Measurements from ENCODE around the gene PRORP. TPM values are rescaled to one million over a fixed set of nuclear protein-coding genes. Genes with fewer than 3 reads are reported as not detected.

PRORP gene
- total and polyA plus RNA-seq, 2 of the 13 experiments (the other 11 are each of a cell fraction or from before 2014, with no cell fraction given): 48.9 to 88.7 TPM

DNA sequence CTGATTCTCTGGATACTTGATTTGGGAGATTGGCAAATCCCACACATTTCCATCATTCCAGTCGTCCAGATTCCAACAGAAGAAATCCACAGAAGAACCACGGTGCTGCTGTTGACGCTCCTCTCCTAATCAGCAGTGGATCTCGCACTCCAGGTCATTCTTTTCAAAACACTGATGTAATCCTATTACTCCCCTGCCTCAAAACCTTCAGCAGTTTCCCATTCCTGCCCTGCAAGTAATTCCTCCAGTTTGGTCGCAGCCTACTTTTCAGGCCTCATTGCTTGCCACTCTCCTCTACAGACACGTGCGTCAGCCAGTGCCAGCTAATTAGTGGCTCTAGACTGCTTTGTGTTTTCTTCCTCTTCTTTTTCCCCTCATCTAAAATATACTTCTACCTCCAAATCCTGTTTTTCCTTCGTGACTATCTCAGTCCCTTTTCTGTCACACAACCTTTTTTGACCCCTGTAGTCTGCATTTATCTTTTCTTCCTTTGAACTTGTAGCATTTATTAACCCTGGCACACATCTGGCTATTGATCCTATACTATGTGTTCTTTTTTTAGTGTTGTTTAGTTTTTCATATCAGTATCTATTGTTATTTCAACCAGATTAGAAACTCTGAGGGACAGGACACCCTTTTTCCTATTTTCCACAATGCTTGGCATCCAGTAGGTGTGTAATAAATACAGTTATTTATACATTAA, 36.8 kb downstream of the PRORP start:
- Histone ChIP-seq H4K20me1 (ENCODE audit: insufficient read depth, low read length) (no peaks in the 10 kb centered on the region), H3K79me2 (ENCODE audit: insufficient read depth, low read length) (peaks cover 2% of the 10 kb centered on the region), H3K4me3 (replicated peaks in 1 of 3; ENCODE audit: insufficient read depth in 1 of 3, low read depth in 2 of 3, low read length in 3 of 3) (no peak overlapping the region), H3K4me1 (ENCODE audit: insufficient read depth, low read length) (peaks cover 26% of the 10 kb centered on the region), H3K4me2 (ENCODE audit: low read depth, low read length) (no peak overlapping the region), H3K27me3 (ENCODE audit: control insufficient read depth in 1 of 2, insufficient read depth in 2 of 2, low read length in 2 of 2) (no peaks in the 10 kb centered on the region), H2AFZ (ENCODE audit: low read length) (no peak overlapping the region), H3K36me3 (replicated peaks in 1 of 2; ENCODE audit: control insufficient read depth in 1 of 2, insufficient read depth in 2 of 2, low read length in 2 of 2) (peaks cover 1 to 6% of the 10 kb centered on the region in 2 experiments; a peak in 3 of 5 replicates), H3K9ac (ENCODE audit: insufficient read depth, low read depth, low read length) (no peak overlapping the region), H3K27ac (ENCODE audit: extremely low read length, insufficient read depth, low read length) (peak overlapping the region; percentile 20), H3K9me3 (ENCODE audit: low read length) (no peaks in the 10 kb centered on the region)
- BruUV-seq (replicated peaks): no TSS peak
- ATAC-seq (peak; percentile 74), FAIRE-seq (no peak), DNase-seq (ENCODE audit: low spot score) (peak; percentile 44)
- WGBS (ENCODE audit: low lambda C conversion rate): 71% methylated on average over 8 of the region's 8 CpGs
- ChIA-PET POLR2A (interaction anchor here (1.2 to 2.6 kb wide), 10 partner anchors 15 to 253 kb away, joined by 3 to 22 read pairs (median 6); partner anchors contain the start of genes FAM177A1, NFKBIA, PPP2R3C and PRORP), CTCF (ENCODE audit: low intra/inter-chr PET ratio, low total read pairs) (no interaction called here)
- in situ Hi-C loops (cut with HindIII; ENCODE audit: extremely low pct_ligation_motif_present, low pct_unique_long_range_greater_than_20kb): no loop called here
- intact Hi-C loops (cut with micrococcal nuclease; ENCODE audit: unreplicated experiment): loop anchor here (5.0 kb wide), 1 partner anchor 133 kb away; the partner anchor contains the start of gene PSMA6
- peak; percentile 82 for TF ChIP-seq BCL6 (CRISPR knock-in tag; IDR thresholded peaks at IDR 0.05)
- TF ChIP-seq SOX6 (IDR thresholded peaks at IDR 0.05): no peak
- peak; percentile 87 for TF ChIP-seq SOX6 (CRISPR knock-in tag; IDR thresholded peaks at IDR 0.05)
- TF ChIP-seq ZNF317 (CRISPR knock-in tag; IDR thresholded peaks at IDR 0.05): peak; percentile 86
- 0 out of 2 replicates have a peak, but pooled peaks have one; percentile 8 for TF ChIP-seq FOXO1 (CRISPR knock-in tag; IDR thresholded peaks at IDR 0.05)
- TF ChIP-seq, protein P1, sequence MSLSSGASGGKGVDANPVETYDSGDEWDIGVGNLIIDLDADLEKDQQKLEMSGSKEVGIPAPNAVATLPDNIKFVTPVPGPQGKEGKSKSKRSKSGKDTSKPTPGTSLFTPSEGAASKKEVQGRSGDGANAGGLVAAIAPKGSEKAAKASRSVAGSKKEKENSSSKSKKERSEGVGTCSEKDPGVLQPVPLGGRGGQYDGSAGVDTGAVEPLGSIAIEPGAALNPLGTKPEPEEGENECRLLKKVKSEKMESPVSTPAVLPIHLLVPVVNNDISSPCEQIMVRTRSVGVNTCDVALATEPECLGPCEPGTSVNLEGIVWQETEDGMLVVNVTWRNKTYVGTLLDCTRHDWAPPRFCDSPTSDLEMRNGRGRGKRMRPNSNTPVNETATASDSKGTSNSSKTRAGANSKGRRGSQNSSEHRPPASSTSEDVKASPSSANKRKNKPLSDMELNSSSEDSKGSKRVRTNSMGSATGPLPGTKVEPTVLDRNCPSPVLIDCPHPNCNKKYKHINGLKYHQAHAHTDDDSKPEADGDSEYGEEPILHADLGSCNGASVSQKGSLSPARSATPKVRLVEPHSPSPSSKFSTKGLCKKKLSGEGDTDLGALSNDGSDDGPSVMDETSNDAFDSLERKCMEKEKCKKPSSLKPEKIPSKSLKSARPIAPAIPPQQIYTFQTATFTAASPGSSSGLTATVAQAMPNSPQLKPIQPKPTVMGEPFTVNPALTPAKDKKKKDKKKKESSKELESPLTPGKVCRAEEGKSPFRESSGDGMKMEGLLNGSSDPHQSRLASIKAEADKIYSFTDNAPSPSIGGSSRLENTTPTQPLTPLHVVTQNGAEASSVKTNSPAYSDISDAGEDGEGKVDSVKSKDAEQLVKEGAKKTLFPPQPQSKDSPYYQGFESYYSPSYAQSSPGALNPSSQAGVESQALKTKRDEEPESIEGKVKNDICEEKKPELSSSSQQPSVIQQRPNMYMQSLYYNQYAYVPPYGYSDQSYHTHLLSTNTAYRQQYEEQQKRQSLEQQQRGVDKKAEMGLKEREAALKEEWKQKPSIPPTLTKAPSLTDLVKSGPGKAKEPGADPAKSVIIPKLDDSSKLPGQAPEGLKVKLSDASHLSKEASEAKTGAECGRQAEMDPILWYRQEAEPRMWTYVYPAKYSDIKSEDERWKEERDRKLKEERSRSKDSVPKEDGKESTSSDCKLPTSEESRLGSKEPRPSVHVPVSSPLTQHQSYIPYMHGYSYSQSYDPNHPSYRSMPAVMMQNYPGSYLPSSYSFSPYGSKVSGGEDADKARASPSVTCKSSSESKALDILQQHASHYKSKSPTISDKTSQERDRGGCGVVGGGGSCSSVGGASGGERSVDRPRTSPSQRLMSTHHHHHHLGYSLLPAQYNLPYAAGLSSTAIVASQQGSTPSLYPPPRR (CRISPR knock-in tag; IDR thresholded peaks at IDR 0.05; ENCODE audit: borderline replicate concordance): 0 out of 2 replicates have a peak, but pooled peaks have one; percentile 63
- 0 out of 2 replicates have a peak, but pooled peaks have one; percentile 33 for TF ChIP-seq ZNF382 (CRISPR knock-in tag; IDR thresholded peaks at IDR 0.05; ENCODE audit: borderline replicate concordance)
- TF ChIP-seq, protein P2, sequence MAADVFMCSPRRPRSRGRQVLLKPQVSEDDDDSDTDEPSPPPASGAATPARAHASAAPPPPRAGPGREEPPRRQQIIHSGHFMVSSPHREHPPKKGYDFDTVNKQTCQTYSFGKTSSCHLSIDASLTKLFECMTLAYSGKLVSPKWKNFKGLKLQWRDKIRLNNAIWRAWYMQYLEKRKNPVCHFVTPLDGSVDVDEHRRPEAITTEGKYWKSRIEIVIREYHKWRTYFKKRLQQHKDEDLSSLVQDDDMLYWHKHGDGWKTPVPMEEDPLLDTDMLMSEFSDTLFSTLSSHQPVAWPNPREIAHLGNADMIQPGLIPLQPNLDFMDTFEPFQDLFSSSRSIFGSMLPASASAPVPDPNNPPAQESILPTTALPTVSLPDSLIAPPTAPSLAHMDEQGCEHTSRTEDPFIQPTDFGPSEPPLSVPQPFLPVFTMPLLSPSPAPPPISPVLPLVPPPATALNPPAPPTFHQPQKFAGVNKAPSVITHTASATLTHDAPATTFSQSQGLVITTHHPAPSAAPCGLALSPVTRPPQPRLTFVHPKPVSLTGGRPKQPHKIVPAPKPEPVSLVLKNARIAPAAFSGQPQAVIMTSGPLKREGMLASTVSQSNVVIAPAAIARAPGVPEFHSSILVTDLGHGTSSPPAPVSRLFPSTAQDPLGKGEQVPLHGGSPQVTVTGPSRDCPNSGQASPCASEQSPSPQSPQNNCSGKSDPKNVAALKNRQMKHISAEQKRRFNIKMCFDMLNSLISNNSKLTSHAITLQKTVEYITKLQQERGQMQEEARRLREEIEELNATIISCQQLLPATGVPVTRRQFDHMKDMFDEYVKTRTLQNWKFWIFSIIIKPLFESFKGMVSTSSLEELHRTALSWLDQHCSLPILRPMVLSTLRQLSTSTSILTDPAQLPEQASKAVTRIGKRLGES (CRISPR knock-in tag; IDR thresholded peaks at IDR 0.05; ENCODE audit: borderline replicate concordance): no peak
- TF ChIP-seq SALL1 (CRISPR knock-in tag; IDR thresholded peaks at IDR 0.05): peak; percentile 36; the same call in 1 of the 2 replicates
- TF ChIP-seq TBX2 (CRISPR knock-in tag; IDR thresholded peaks at IDR 0.05; ENCODE audit: borderline replicate concordance): peak; percentile 41
- TF ChIP-seq, protein P3, sequence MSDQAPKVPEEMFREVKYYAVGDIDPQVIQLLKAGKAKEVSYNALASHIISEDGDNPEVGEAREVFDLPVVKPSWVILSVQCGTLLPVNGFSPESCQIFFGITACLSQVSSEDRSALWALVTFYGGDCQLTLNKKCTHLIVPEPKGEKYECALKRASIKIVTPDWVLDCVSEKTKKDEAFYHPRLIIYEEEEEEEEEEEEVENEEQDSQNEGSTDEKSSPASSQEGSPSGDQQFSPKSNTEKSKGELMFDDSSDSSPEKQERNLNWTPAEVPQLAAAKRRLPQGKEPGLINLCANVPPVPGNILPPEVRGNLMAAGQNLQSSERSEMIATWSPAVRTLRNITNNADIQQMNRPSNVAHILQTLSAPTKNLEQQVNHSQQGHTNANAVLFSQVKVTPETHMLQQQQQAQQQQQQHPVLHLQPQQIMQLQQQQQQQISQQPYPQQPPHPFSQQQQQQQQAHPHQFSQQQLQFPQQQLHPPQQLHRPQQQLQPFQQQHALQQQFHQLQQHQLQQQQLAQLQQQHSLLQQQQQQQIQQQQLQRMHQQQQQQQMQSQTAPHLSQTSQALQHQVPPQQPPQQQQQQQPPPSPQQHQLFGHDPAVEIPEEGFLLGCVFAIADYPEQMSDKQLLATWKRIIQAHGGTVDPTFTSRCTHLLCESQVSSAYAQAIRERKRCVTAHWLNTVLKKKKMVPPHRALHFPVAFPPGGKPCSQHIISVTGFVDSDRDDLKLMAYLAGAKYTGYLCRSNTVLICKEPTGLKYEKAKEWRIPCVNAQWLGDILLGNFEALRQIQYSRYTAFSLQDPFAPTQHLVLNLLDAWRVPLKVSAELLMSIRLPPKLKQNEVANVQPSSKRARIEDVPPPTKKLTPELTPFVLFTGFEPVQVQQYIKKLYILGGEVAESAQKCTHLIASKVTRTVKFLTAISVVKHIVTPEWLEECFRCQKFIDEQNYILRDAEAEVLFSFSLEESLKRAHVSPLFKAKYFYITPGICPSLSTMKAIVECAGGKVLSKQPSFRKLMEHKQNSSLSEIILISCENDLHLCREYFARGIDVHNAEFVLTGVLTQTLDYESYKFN (CRISPR knock-in tag; conservative IDR thresholded peaks at IDR 0.05): peak; percentile 55

Measured in HepG2 (cell line).